ENCODE results near the gene CHD8.

The CHD8 gene

GRCh38 chr14:21356511-21356910, 99.4 kb downstream of the CHD8 start:
- no peak overlapping the region for H3K27ac ChIP-seq (ENCODE audit: low read depth, low read length)
- H3K4me3 ChIP-seq (ENCODE audit: low read depth, low read length): no peak overlapping the region
- H3K4me1 ChIP-seq (ENCODE audit: control insufficient read depth, insufficient read depth, low read length): no peaks in the 10 kb centered on the region
- H3K27me3 ChIP-seq (ENCODE audit: control insufficient read depth, insufficient read depth, low read length): no peaks in the 10 kb centered on the region
- peaks cover 97% of the 10 kb centered on the region for H3K36me3 ChIP-seq (ENCODE audit: control insufficient read depth, insufficient read depth, low read length)
- H3K9me3 ChIP-seq (ENCODE audit: control insufficient read depth, insufficient read depth, low read depth, low read length): no peaks in the 10 kb centered on the region
- H3K9ac ChIP-seq (ENCODE audit: low read length): no peak overlapping the region

- no peak overlapping the region for H3K9ac ChIP-seq (ENCODE audit: low read length)
- peaks cover 1% of the 10 kb centered on the region; the same call in 1 of the 2 replicates for H3K4me1 ChIP-seq (ENCODE audit: control insufficient read depth, insufficient read depth, low read length)
- no peaks in the 10 kb centered on the region for H3K9me3 ChIP-seq (ENCODE audit: control insufficient read depth, insufficient read depth, low read depth, low read length)
- H3K36me3 ChIP-seq (ENCODE audit: control insufficient read depth, insufficient read depth, low read length): peaks cover 66% of the 10 kb centered on the region
- no peaks in the 10 kb centered on the region for H3K27me3 ChIP-seq (ENCODE audit: control insufficient read depth, insufficient read depth, low read length)
- no peak overlapping the region for H3K27ac ChIP-seq (ENCODE audit: low read depth, low read length)
- no peak overlapping the region for H3K4me3 ChIP-seq (ENCODE audit: low read depth, low read length)
Observed at GRCh38 chr14:21352587-21352986, 103.3 kb downstream of the CHD8 start.

- no peaks in the 10 kb centered on the region for H3K27me3 ChIP-seq (ENCODE audit: control insufficient read depth, insufficient read depth, low read length)
- no peaks in the 10 kb centered on the region for H3K9me3 ChIP-seq (ENCODE audit: control insufficient read depth, insufficient read depth, low read depth, low read length)
- no peak overlapping the region for H3K4me3 ChIP-seq (ENCODE audit: low read depth, low read length)
- H3K4me1 ChIP-seq (ENCODE audit: control insufficient read depth, insufficient read depth, low read length): peaks cover 7% of the 10 kb centered on the region; the same call in 1 of the 2 replicates
- no peak overlapping the region for H3K27ac ChIP-seq (ENCODE audit: low read depth, low read length)
- no peak overlapping the region for H3K9ac ChIP-seq (ENCODE audit: low read length)
- peaks cover 45% of the 10 kb centered on the region for H3K36me3 ChIP-seq (ENCODE audit: control insufficient read depth, insufficient read depth, low read length)
Observed at GRCh38 chr14:21350539-21350938, 105.4 kb downstream of the CHD8 start.

GRCh38 chr14:21347201-21347600, 108.7 kb downstream of the CHD8 start:
- peaks cover 7% of the 10 kb centered on the region; the same call in 1 of the 2 replicates for H3K4me1 ChIP-seq (ENCODE audit: control insufficient read depth, insufficient read depth, low read length)
- no peak overlapping the region for H3K27ac ChIP-seq (ENCODE audit: low read depth, low read length)
- H3K27me3 ChIP-seq (ENCODE audit: control insufficient read depth, insufficient read depth, low read length): no peaks in the 10 kb centered on the region
- no peak overlapping the region for H3K4me3 ChIP-seq (ENCODE audit: low read depth, low read length)
- H3K9me3 ChIP-seq (ENCODE audit: control insufficient read depth, insufficient read depth, low read depth, low read length): no peaks in the 10 kb centered on the region
- peaks cover 15% of the 10 kb centered on the region for H3K36me3 ChIP-seq (ENCODE audit: control insufficient read depth, insufficient read depth, low read length)
- no peak overlapping the region for H3K9ac ChIP-seq (ENCODE audit: low read length)

GRCh38 chr14:21346532-21347135, 109.3 kb downstream of the CHD8 start:
- H3K4me1 ChIP-seq (ENCODE audit: control insufficient read depth, insufficient read depth, low read length): peaks cover 7% of the 10 kb centered on the region; the same call in 1 of the 2 replicates
- H3K9me3 ChIP-seq (ENCODE audit: control insufficient read depth, insufficient read depth, low read depth, low read length): no peaks in the 10 kb centered on the region
- peaks cover 10% of the 10 kb centered on the region for H3K36me3 ChIP-seq (ENCODE audit: control insufficient read depth, insufficient read depth, low read length)

GRCh38 chr14:21343035-21343794, 112.7 kb downstream of the CHD8 start:
- H3K27ac ChIP-seq (ENCODE audit: low read depth, low read length): no peak overlapping the region
- no peak overlapping the region for H3K9ac ChIP-seq (ENCODE audit: low read length)
- no peak overlapping the region for H3K4me3 ChIP-seq (ENCODE audit: low read depth, low read length)
- no peaks in the 10 kb centered on the region for H3K9me3 ChIP-seq (ENCODE audit: control insufficient read depth, insufficient read depth, low read depth, low read length)
- no peaks in the 10 kb centered on the region for H3K27me3 ChIP-seq (ENCODE audit: control insufficient read depth, insufficient read depth, low read length)
- H3K4me1 ChIP-seq (ENCODE audit: control insufficient read depth, insufficient read depth, low read length): peaks cover 7% of the 10 kb centered on the region; the same call in 1 of the 2 replicates
- H3K36me3 ChIP-seq (ENCODE audit: control insufficient read depth, insufficient read depth, low read length): no peaks in the 10 kb centered on the region

More at GRCh38 chr14:21346532-21347135, 109.3 kb downstream of the CHD8 start:
- Histone ChIP-seq H3K27me3 (ENCODE audit: control insufficient read depth, insufficient read depth, low read length) (no peaks in the 10 kb centered on the region), H3K9ac (ENCODE audit: low read length) (no peak overlapping the region), H3K4me3 (ENCODE audit: low read depth, low read length) (no peak overlapping the region), H3K27ac (ENCODE audit: low read depth, low read length) (no peak overlapping the region)
